Osteocyte (in vitro differentiated cells): ENCODE data around the gene ATP6AP1. TPM values are rescaled to one million over a fixed set of nuclear protein-coding genes. Genes with fewer than 3 reads are reported as not detected.

Experiments
- DNase-seq: peaks from one replicate; pipeline ENCODE4 v3.0.0; 2021; ENCODE audit warnings: mixed read lengths; ENCODE audit not compliant: unreplicated experiment; ENCODE audit errors: extremely low spot score
- H3K27ac Mint-ChIP-seq: one replicate; pipeline ENCODE4 v1.8.0; 2021; ENCODE audit warnings: mild to moderate bottlenecking, mixed read lengths; ENCODE audit not compliant: unreplicated experiment
- H3K27me3 Mint-ChIP-seq: one replicate; pipeline ENCODE4 v1.8.0; 2021; ENCODE audit warnings: mixed read lengths; ENCODE audit not compliant: unreplicated experiment
- H3K36me3 Mint-ChIP-seq: one replicate; pipeline ENCODE4 v1.8.0; 2021; ENCODE audit warnings: mixed read lengths; ENCODE audit not compliant: unreplicated experiment
- H3K4me1 Mint-ChIP-seq: one replicate; pipeline ENCODE4 v1.8.0; 2021; ENCODE audit warnings: mixed read lengths; ENCODE audit not compliant: unreplicated experiment
- H3K4me3 Mint-ChIP-seq: one replicate; pipeline ENCODE4 v1.8.0; 2021; ENCODE audit warnings: mild to moderate bottlenecking, moderate library complexity, mixed read lengths; ENCODE audit not compliant: unreplicated experiment
- H3K9me3 Mint-ChIP-seq: one replicate; pipeline ENCODE4 v1.8.0; 2021; ENCODE audit warnings: mixed read lengths; ENCODE audit not compliant: unreplicated experiment
- total RNA-seq: library from RNA; stranded (reverse); gene quantifications from 2 replicates; pipeline ENCODE4 v1.2.1, GENCODE V29; 2021
- TF ChIP-seq, protein P1 (sequence below): fragments of 200-600 bp; sonication (generic); IDR thresholded peaks from 2 replicates; pipeline ENCODE4 v1.5.0; 2021; ENCODE audit warnings: antibody characterized with exemption, mild to moderate bottlenecking, moderate library complexity

The ATP6AP1 gene
- total RNA-seq, 1 donor from 2014 or later = 144 TPM

GRCh38 chrX:154464806-154465365 is 36.4 kb downstream of the ATP6AP1 start:
- H3K27me3 Mint-ChIP-seq = no peaks in the 10 kb centered on the region
- DNase-seq = no peak
- no peak overlapping the region for H3K27ac Mint-ChIP-seq
- H3K9me3 Mint-ChIP-seq = no peaks in the 10 kb centered on the region
- H3K4me3 Mint-ChIP-seq = no peak overlapping the region
- TF ChIP-seq, protein P1, sequence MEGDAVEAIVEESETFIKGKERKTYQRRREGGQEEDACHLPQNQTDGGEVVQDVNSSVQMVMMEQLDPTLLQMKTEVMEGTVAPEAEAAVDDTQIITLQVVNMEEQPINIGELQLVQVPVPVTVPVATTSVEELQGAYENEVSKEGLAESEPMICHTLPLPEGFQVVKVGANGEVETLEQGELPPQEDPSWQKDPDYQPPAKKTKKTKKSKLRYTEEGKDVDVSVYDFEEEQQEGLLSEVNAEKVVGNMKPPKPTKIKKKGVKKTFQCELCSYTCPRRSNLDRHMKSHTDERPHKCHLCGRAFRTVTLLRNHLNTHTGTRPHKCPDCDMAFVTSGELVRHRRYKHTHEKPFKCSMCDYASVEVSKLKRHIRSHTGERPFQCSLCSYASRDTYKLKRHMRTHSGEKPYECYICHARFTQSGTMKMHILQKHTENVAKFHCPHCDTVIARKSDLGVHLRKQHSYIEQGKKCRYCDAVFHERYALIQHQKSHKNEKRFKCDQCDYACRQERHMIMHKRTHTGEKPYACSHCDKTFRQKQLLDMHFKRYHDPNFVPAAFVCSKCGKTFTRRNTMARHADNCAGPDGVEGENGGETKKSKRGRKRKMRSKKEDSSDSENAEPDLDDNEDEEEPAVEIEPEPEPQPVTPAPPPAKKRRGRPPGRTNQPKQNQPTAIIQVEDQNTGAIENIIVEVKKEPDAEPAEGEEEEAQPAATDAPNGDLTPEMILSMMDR = no peak
- peaks cover 12% of the 10 kb centered on the region for H3K36me3 Mint-ChIP-seq
- peaks cover 8% of the 10 kb centered on the region for H3K4me1 Mint-ChIP-seq

DNA sequence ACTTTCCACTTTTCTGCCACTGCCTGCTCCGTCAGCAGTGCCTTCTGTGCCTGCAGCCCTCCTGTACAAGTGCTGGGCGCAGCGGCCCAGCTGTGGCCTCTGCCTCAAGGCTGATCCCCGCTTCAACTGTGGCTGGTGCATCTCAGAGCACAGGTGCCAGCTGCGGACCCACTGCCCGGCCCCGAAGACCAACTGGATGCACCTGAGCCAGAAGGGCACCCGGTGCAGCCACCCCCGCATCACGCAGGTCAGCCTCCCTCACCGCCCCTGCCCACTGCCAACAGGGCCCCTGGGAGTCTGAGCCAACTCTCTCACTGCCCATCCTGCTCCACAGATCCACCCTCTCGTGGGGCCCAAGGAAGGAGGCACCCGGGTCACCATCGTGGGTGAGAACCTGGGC is 37.1 kb downstream of the ATP6AP1 start:
- Mint-ChIP-seq H3K4me1 (peaks cover 2% of the 10 kb centered on the region), H3K36me3 (peaks cover 16% of the 10 kb centered on the region), H3K4me3 (no peak overlapping the region), H3K27ac (no peak overlapping the region), H3K9me3 (no peaks in the 10 kb centered on the region), H3K27me3 (no peaks in the 10 kb centered on the region)
- DNase-seq = no peak
- TF ChIP-seq, protein P1 = no peak

- no peak overlapping the region for H3K27ac Mint-ChIP-seq
- H3K27me3 Mint-ChIP-seq = no peaks in the 10 kb centered on the region
- H3K9me3 Mint-ChIP-seq = no peaks in the 10 kb centered on the region
- TF ChIP-seq, protein P1 = no peak
- peaks cover 2% of the 10 kb centered on the region for H3K4me1 Mint-ChIP-seq
- H3K36me3 Mint-ChIP-seq = peaks cover 17% of the 10 kb centered on the region
- no peak overlapping the region for H3K4me3 Mint-ChIP-seq
- no peak for DNase-seq
Observed at GRCh38 chrX:154466036-154466435, 37.6 kb downstream of the ATP6AP1 start.

- no peak for DNase-seq
- TF ChIP-seq, protein P1 = no peak
- Mint-ChIP-seq H3K9me3 (no peaks in the 10 kb centered on the region), H3K27me3 (no peaks in the 10 kb centered on the region), H3K4me3 (no peak overlapping the region), H3K4me1 (no peaks in the 10 kb centered on the region), H3K27ac (no peak overlapping the region), H3K36me3 (peaks cover 14% of the 10 kb centered on the region)
Observed at GRCh38 chrX:154466907-154467306, 38.4 kb downstream of the ATP6AP1 start.

- H3K36me3 Mint-ChIP-seq = peaks cover 12% of the 10 kb centered on the region
Observed at GRCh38 chrX:154467556-154467955, 39.1 kb downstream of the ATP6AP1 start.

More at GRCh38 chrX:154467556-154467955, 39.1 kb downstream of the ATP6AP1 start:
- DNase-seq = no peak
- H3K9me3 Mint-ChIP-seq = no peaks in the 10 kb centered on the region
- H3K4me1 Mint-ChIP-seq = no peaks in the 10 kb centered on the region
- no peaks in the 10 kb centered on the region for H3K27me3 Mint-ChIP-seq
- TF ChIP-seq, protein P1 = no peak
- H3K4me3 Mint-ChIP-seq = no peak overlapping the region
- H3K27ac Mint-ChIP-seq = no peak overlapping the region
